Natural killer cell (primary cell): ENCODE data around the gene AZIN2. TPM values are rescaled to one million over a fixed set of nuclear protein-coding genes. Genes with fewer than 3 reads are reported as not detected.

Source experiments
- ATAC-seq, 3 donors: fragments of 150-1000 bp in 2 of 3; fragments of 200-7000 bp in 1 of 3; cut with Tn5 transposase; 1 replicate in 1 of 3; 2 replicates in 2 of 3; pipeline ENCODE4 v1.10.0; 2021; ENCODE audit warnings: mild to moderate bottlenecking in 2 of 3, moderate library complexity in 2 of 3
- DNase-seq, 2 donors: peaks; one replicate each; pipeline versions ENCODE4 v3.0.0 to v3.0.0-alpha.2; 2013 to 2021; ENCODE audit warnings: mixed read lengths in 1 of 2
- H3K27ac ChIP-seq: one replicate; pipeline ENCODE4 v1.5.1; 2013; ENCODE audit warnings: mild to moderate bottlenecking, low read length
- H3K27me3 ChIP-seq: one replicate; pipeline ENCODE4 v1.6.1; 2013; ENCODE audit warnings: low read length; ENCODE audit not compliant: control insufficient read depth, insufficient read depth
- H3K36me3 ChIP-seq: one replicate; pipeline ENCODE4 v1.6.1; 2013; ENCODE audit warnings: low read length; ENCODE audit not compliant: control insufficient read depth, insufficient read depth
- H3K4me1 ChIP-seq: one replicate; pipeline ENCODE4 v1.6.1; 2013; ENCODE audit warnings: low read length; ENCODE audit not compliant: control insufficient read depth, insufficient read depth
- H3K4me3 ChIP-seq: one replicate; pipeline ENCODE4 v1.5.1; 2013; ENCODE audit warnings: low read length
- H3K9me3 ChIP-seq: one replicate; pipeline ENCODE4 v1.6.1; 2013; ENCODE audit warnings: low read length; ENCODE audit not compliant: control insufficient read depth, insufficient read depth
- H3K27ac Mint-ChIP-seq, 2 donors: one replicate each; pipeline ENCODE4 v1.8.0; 2022; ENCODE audit warnings: mild to moderate bottlenecking in 2 of 2, mixed read lengths in 2 of 2, moderate library complexity in 1 of 2
- H3K27me3 Mint-ChIP-seq, 2 donors: one replicate each; pipeline ENCODE4 v1.8.0; 2022; ENCODE audit warnings: low read depth in 2 of 2, mixed read lengths in 2 of 2
- H3K36me3 Mint-ChIP-seq: one replicate; pipeline ENCODE4 v1.8.0; 2022; ENCODE audit warnings: mixed read lengths
- H3K4me1 Mint-ChIP-seq, 2 donors: one replicate each; pipeline ENCODE4 v1.8.0; 2022; ENCODE audit warnings: mixed read lengths in 2 of 2
- H3K4me3 Mint-ChIP-seq: one replicate; pipeline ENCODE4 v1.8.0; 2022; ENCODE audit warnings: mild to moderate bottlenecking, moderate library complexity, mixed read lengths
- H3K9me3 Mint-ChIP-seq, 2 donors: one replicate each; pipeline ENCODE4 v1.8.0; 2022; ENCODE audit warnings: mixed read lengths in 2 of 2
- CTCF ChIP-seq: fragments of 200-600 bp; IDR thresholded peaks from one replicate; pipeline ENCODE4 v1.8.0; 2022; ENCODE audit warnings: antibody characterized with exemption
- WGBS: methylation state at CpG from one replicate; pipeline ENCODE4 v1.1.7; 2013; ENCODE audit warnings: missing lambda C conversion rate; ENCODE audit not compliant: insufficient coverage; 5-methylcytosine and 5-hydroxymethylcytosine counted together
- intact Hi-C: fragments of 100-400 bp; cut with micrococcal nuclease; formaldehyde crosslinking; loops from one replicate; pipeline ENCODE4 v1.14.2; 2022
- total RNA-seq, 4 donors: library from RNA; stranded (reverse); fragments of 120-200 nt in 1 of 4; gene quantifications; one replicate each; pipeline versions ENCODE4 v1.2.3 to v1.2.4, GENCODE V29; 2013 to 2022

AZIN2 gene
- total RNA-seq, 3 donors from 2014 or later (not counting 1 experiment from before 2014, with no cell fraction given) = 1.9 to 5.1 (median 4.1) TPM

GRCh38 chr1:33162141-33162540, 81.2 kb downstream of the AZIN2 start:
- Mint-ChIP-seq H3K27me3 (no peaks in the 10 kb centered on the region), H3K4me1 (peaks cover 8 to 17% of the 10 kb centered on the region in 2 donors), H3K4me3 (no peak overlapping the region), H3K27ac (no peak overlapping the region), H3K9me3 (no peaks in the 10 kb centered on the region), H3K36me3 (no peaks in the 10 kb centered on the region)
- TF ChIP-seq CTCF = no peak
- no peaks in the 10 kb centered on the region for H3K27me3 ChIP-seq
- ATAC-seq = no peak
- no peaks in the 10 kb centered on the region for H3K4me1 ChIP-seq
- DNase-seq = no peak
- H3K36me3 ChIP-seq = peaks cover 22% of the 10 kb centered on the region
- 82% methylated on average over 2 of the region's 2 CpGs for WGBS
- no peak overlapping the region for H3K27ac ChIP-seq
- no peaks in the 10 kb centered on the region for H3K9me3 ChIP-seq
- H3K4me3 ChIP-seq = no peak overlapping the region
- intact Hi-C loops = no loop called here

GRCh38 chr1:33163621-33164519, 82.9 kb downstream of the AZIN2 start:
- Mint-ChIP-seq H3K36me3 (no peaks in the 10 kb centered on the region), H3K4me1 (peaks cover 8 to 11% of the 10 kb centered on the region in 2 donors), H3K4me3 (no peak overlapping the region), H3K27ac (no peak overlapping the region), H3K27me3 (no peaks in the 10 kb centered on the region), H3K9me3 (no peaks in the 10 kb centered on the region)
- no peak for ATAC-seq
- no peaks in the 10 kb centered on the region for H3K4me1 ChIP-seq
- no peaks in the 10 kb centered on the region for H3K27me3 ChIP-seq
- no peak for DNase-seq
- TF ChIP-seq CTCF = no peak
- no peak overlapping the region for H3K4me3 ChIP-seq
- no peak overlapping the region for H3K27ac ChIP-seq
- H3K36me3 ChIP-seq = peaks cover 16% of the 10 kb centered on the region
- WGBS = 85% methylated on average over 14 of the region's 14 CpGs
- H3K9me3 ChIP-seq = no peaks in the 10 kb centered on the region
- intact Hi-C loops = no loop called here

GRCh38 chr1:33165209-33165608, 84.3 kb downstream of the AZIN2 start:
- H3K27ac Mint-ChIP-seq = no peak overlapping the region
- H3K27me3 Mint-ChIP-seq = no peaks in the 10 kb centered on the region
- peaks cover 11% of the 10 kb centered on the region for H3K36me3 ChIP-seq
- 91% methylated on average over 21 of the region's 21 CpGs for WGBS
- H3K27ac ChIP-seq = no peak overlapping the region
- DNase-seq (no peak), ATAC-seq (no peak)
- H3K9me3 ChIP-seq = no peaks in the 10 kb centered on the region
- TF ChIP-seq CTCF = no peak
- H3K4me3 Mint-ChIP-seq = no peak overlapping the region
- H3K9me3 Mint-ChIP-seq = no peaks in the 10 kb centered on the region
- H3K4me1 Mint-ChIP-seq = peaks cover 8 to 17% of the 10 kb centered on the region in 2 donors
- H3K4me3 ChIP-seq = no peak overlapping the region
- intact Hi-C loops = no loop called here
- H3K36me3 Mint-ChIP-seq = no peaks in the 10 kb centered on the region
- no peaks in the 10 kb centered on the region for H3K4me1 ChIP-seq
- H3K27me3 ChIP-seq = no peaks in the 10 kb centered on the region
